Body of pancreas (tissue), 4 donors: ENCODE data around the gene RSBN1L.

ENCODE experiments used
- CTCF ChIP-seq, 7 experiments: fragments of 450-650 bp in 4 of 7; fragments of 200-600 bp in 3 of 7; sonication (generic) in 3 of 7; IDR thresholded peaks; one replicate each; pipeline ENCODE4 v1.5.1; 2016 to 2019; ENCODE audit warnings: antibody characterized with exemption in 7 of 7
- POLR2A ChIP-seq, 3 donors: fragments of 450-650 bp; IDR thresholded peaks; one replicate each; pipeline ENCODE4 v1.6.1; 2016; ENCODE audit warnings: antibody characterized with exemption in 3 of 3, mild to moderate bottlenecking in 2 of 3

GRCh38 chr7:77796109-77796508, 99.8 kb downstream of the RSBN1L start:
- TF ChIP-seq CTCF (IDR thresholded peaks at IDR 0.05) (no peak), POLR2A (IDR thresholded peaks at IDR 0.05) (no peak)
